ENCODE results near the gene RTN1.

GRCh38 chr14:59564366-59564765, 306.2 kb downstream of the RTN1 start:
- TF ChIP-seq CTCF (IDR thresholded peaks at IDR 0.05) (no peak), POLR2A (IDR thresholded peaks at IDR 0.05) (no peak)
